MM.1S (cell line): ENCODE data around the gene WNK2.

Experiments
- DNase-seq: peaks from one replicate; pipeline ENCODE4 v3.0.0-alpha.2; 2015
- H2AFZ ChIP-seq: fragments of 300-600 bp; sonication (generic); 2 replicates; pipeline ENCODE4 v1.6.0; 2016; ENCODE audit warnings: antibody characterized with exemption, low read length
- H3F3A ChIP-seq: fragments of 300-600 bp; sonication (generic); 2 replicates; pipeline ENCODE4 v1.6.1; 2016; ENCODE audit warnings: mild to moderate bottlenecking, antibody characterized with exemption, low read length, moderate library complexity, mixed read lengths; ENCODE audit not compliant: insufficient read depth
- H3K27ac ChIP-seq: fragments of 300-600 bp; sonication (generic); 2 replicates; pipeline ENCODE4 v1.5.1; 2016; ENCODE audit warnings: mild to moderate bottlenecking, low read length
- H3K27me3 ChIP-seq: fragments of 300-600 bp; sonication (generic); replicated peaks from 2 replicates; pipeline ENCODE4 v1.6.0; 2016; ENCODE audit warnings: low read length; ENCODE audit not compliant: insufficient read depth
- H3K36me3 ChIP-seq: fragments of 300-600 bp; sonication (generic); replicated peaks from 2 replicates; pipeline ENCODE4 v1.6.1; 2016; ENCODE audit warnings: mild to moderate bottlenecking, low read length, mixed read lengths; ENCODE audit not compliant: insufficient read depth
- H3K4me1 ChIP-seq: fragments of 300-600 bp; sonication (generic); 2 replicates; pipeline ENCODE4 v1.6.1; 2016; ENCODE audit warnings: low read length, mixed read lengths
- H3K4me2 ChIP-seq: fragments of 300-600 bp; sonication (generic); 2 replicates; pipeline ENCODE4 v1.6.0; 2016; ENCODE audit warnings: low read depth, low read length
- H3K4me3 ChIP-seq: fragments of 300-600 bp; sonication (generic); 2 replicates; pipeline ENCODE4 v1.5.1; 2016; ENCODE audit warnings: low read length, mixed read lengths
- H3K79me2 ChIP-seq: fragments of 300-600 bp; sonication (generic); 2 replicates; pipeline ENCODE4 v1.6.1; 2016; ENCODE audit warnings: mixed run types, low read length, mixed read lengths
- H3K9ac ChIP-seq: fragments of 300-600 bp; sonication (generic); 2 replicates; pipeline ENCODE4 v1.6.1; 2016; ENCODE audit warnings: low read length, mixed read lengths
- H3K9me2 ChIP-seq: fragments of 300-600 bp; sonication (generic); replicated peaks from 2 replicates; pipeline ENCODE4 v1.6.1; 2016; ENCODE audit warnings: mild to moderate bottlenecking, low read length, mixed read lengths; ENCODE audit not compliant: insufficient read depth
- H3K9me3 ChIP-seq: fragments of 300-600 bp; sonication (generic); replicated peaks from 2 replicates; pipeline ENCODE4 v1.6.1; 2016; ENCODE audit warnings: mild to moderate bottlenecking, low read length, mixed read lengths; ENCODE audit not compliant: insufficient read depth
- H4K20me1 ChIP-seq: fragments of 300-600 bp; sonication (generic); 2 replicates; pipeline ENCODE4 v1.6.1; 2016; ENCODE audit warnings: mild to moderate bottlenecking, low read length, moderate library complexity, mixed read lengths; ENCODE audit not compliant: insufficient read depth
- EZH2 ChIP-seq: fragments of 300-600 bp; sonication (generic); optimal IDR thresholded peaks from 2 replicates; pipeline ENCODE3; 2017; ENCODE audit warnings: low read depth, mild to moderate bottlenecking, antibody characterized with exemption, low read length, mixed read lengths
- EZH2phosphoT487 ChIP-seq: fragments of 300-600 bp; sonication (generic); IDR thresholded peaks from 2 replicates; pipeline ENCODE4 v1.6.1; 2018; ENCODE audit warnings: antibody characterized with exemption, low read length
- TF ChIP-seq, protein P1 (sequence below): fragments of 300-600 bp; sonication (generic); IDR thresholded peaks from 2 replicates; pipeline ENCODE4 v1.5.1; 2016; ENCODE audit warnings: antibody characterized with exemption, low read length, mixed read lengths

WNK2 gene

DNA sequence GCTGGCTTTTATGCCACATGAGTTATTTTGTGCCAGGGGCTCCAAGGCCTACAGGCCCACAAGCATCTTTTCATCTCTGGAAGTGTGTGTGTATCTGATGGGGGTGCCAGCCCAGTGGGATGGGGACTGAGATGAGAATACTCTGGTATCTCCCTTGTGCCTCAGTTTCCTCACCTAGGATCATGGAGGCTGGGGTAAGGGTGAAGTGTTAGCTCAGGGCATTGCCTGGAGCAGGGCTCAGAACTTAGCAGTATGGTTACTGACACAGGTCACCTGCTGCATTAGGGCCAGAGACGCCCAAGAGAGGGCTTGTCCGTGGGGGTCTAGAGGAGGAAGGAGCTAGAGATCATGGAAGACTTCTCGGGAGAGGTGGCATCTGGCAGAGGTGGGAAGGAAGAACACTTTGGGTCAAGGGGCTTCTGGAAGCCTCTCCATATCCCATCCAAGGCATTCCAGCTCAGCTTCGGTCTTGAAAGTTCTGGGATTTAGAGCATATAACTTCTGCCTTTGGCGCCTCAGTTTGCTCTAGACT lies 742 bp upstream of the WNK2 start:
- Histone ChIP-seq H3K79me2 (no peaks in the 10 kb centered on the region), H3K4me2 (peak overlapping the region; percentile 95; the same call in 1 of the 2 replicates), H3K36me3 (no peaks in the 10 kb centered on the region), H4K20me1 (no peaks in the 10 kb centered on the region), H2AFZ (no peak overlapping the region), H3K9me3 (no peaks in the 10 kb centered on the region), H3K27ac (no peak overlapping the region), H3F3A (no peaks in the 10 kb centered on the region), H3K9ac (no peak overlapping the region), H3K9me2 (no peaks in the 10 kb centered on the region), H3K4me3 (peak overlapping the region; percentile 47; the same call in 1 of the 2 replicates), H3K27me3 (no peaks in the 10 kb centered on the region), H3K4me1 (no peaks in the 10 kb centered on the region)
- DNase-seq: no peak
- TF ChIP-seq EZH2phosphoT487 (no peak), EZH2 (no peak)
- TF ChIP-seq, protein P1, sequence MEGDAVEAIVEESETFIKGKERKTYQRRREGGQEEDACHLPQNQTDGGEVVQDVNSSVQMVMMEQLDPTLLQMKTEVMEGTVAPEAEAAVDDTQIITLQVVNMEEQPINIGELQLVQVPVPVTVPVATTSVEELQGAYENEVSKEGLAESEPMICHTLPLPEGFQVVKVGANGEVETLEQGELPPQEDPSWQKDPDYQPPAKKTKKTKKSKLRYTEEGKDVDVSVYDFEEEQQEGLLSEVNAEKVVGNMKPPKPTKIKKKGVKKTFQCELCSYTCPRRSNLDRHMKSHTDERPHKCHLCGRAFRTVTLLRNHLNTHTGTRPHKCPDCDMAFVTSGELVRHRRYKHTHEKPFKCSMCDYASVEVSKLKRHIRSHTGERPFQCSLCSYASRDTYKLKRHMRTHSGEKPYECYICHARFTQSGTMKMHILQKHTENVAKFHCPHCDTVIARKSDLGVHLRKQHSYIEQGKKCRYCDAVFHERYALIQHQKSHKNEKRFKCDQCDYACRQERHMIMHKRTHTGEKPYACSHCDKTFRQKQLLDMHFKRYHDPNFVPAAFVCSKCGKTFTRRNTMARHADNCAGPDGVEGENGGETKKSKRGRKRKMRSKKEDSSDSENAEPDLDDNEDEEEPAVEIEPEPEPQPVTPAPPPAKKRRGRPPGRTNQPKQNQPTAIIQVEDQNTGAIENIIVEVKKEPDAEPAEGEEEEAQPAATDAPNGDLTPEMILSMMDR: no peak

DNA sequence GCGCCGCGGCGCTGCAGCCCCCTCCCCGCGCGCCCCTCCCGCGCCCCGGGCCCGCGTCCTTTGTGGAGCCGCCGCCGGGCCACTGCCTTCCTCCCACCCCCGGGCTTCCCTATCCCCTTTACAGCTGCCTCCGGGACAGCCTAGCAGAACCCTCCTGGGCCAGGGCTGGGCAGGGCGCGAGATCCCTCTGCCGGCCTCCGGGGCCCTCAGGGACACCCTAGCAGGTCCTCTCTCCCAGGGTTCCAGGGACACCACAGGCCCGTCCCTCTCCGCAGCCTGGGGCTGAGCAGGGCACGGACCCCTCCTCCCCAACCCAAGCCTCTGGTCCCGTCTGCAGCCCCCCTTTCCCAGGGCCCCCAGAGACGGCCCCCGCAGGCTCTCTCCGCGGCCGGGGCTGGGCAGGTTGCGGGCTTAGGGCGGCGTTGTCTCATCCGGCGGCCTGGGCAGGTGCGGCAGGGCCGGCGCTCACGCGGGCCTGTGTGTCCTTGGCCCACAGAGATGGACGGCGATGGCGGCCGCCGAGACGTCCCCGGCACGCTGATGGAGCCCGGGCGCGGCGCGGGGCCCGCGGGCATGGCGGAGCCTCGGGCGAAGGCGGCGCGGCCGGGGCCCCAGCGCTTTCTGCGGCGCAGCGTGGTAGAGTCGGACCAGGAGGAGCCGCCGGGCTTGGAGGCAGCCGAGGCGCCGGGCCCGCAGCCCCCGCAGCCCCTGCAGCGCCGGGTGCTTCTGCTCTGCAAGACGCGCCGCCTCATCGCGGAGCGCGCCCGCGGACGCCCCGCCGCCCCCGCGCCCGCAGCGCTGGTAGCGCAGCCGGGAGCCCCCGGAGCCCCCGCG lies 710 bp downstream of the WNK2 start:
- no peaks in the 10 kb centered on the region for H4K20me1 ChIP-seq
- no peaks in the 10 kb centered on the region for H3F3A ChIP-seq
- TF ChIP-seq, protein P1: no peak
- TF ChIP-seq EZH2phosphoT487: no peak
- no peak for TF ChIP-seq EZH2
- H3K27ac ChIP-seq: no peak overlapping the region
- no peak overlapping the region for H3K4me3 ChIP-seq
- H2AFZ ChIP-seq: no peak overlapping the region
- H3K4me1 ChIP-seq: no peaks in the 10 kb centered on the region
- no peaks in the 10 kb centered on the region for H3K27me3 ChIP-seq
- no peaks in the 10 kb centered on the region for H3K9me2 ChIP-seq
- H3K9ac ChIP-seq: no peak overlapping the region
- H3K79me2 ChIP-seq: no peaks in the 10 kb centered on the region
- no peaks in the 10 kb centered on the region for H3K9me3 ChIP-seq
- no peaks in the 10 kb centered on the region for H3K36me3 ChIP-seq
- H3K4me2 ChIP-seq: peak overlapping the region; percentile 27; the same call in 1 of the 2 replicates
- DNase-seq: no peak

DNA sequence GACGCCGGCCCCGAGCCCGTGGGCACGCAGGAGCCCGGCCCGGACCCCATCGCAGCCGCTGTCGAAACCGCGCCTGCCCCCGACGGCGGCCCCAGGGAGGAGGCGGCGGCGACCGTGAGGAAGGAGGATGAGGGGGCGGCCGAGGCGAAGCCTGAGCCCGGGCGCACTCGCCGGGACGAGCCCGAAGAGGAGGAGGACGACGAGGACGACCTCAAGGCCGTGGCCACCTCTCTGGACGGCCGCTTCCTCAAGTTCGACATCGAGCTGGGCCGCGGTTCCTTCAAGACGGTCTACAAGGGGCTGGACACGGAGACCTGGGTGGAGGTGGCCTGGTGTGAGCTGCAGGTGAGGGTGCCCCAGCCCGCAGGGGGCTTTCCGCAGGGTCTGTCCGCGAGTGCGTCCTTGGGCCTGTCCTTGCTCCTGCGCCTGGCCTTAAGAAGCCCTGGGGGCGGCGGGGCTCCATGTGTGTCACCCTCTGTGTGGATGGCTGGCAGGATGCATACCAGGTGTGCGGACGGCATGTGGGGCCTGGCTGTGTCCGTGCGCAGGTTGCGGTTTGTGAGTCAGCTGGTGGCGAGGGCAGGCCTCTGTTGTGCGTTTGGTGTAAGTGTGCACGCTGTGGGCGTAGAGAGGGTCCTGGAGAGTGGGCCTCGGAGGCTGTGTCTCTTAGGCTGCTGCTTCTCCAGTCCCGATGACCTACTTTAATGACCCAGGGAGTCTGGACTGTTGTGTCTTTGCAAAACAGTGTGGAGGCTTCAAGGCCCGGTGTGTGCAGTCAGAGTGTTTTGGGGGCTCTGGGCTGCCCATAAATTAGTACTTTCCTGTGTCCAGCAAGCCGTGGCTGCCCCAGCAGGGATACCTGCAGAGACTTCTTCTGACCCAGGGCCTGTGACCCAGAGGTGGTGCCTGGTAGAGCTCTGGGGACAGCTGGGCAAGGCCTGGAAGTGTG lies 1.6 kb downstream of the WNK2 start:
- Histone ChIP-seq H3K36me3 (no peaks in the 10 kb centered on the region), H3K9me2 (no peaks in the 10 kb centered on the region), H2AFZ (no peak overlapping the region), H3K27me3 (no peaks in the 10 kb centered on the region), H3K4me3 (no peak overlapping the region), H3K9me3 (no peaks in the 10 kb centered on the region), H3K27ac (no peak overlapping the region), H3K4me1 (no peaks in the 10 kb centered on the region), H3K4me2 (no peak overlapping the region), H4K20me1 (no peaks in the 10 kb centered on the region), H3K79me2 (no peaks in the 10 kb centered on the region), H3K9ac (no peak overlapping the region), H3F3A (no peaks in the 10 kb centered on the region)
- no peak for TF ChIP-seq EZH2
- no peak for TF ChIP-seq EZH2phosphoT487
- TF ChIP-seq, protein P1: no peak
- DNase-seq: no peak
